A673 (cell line): Measurements from ENCODE around the gene PPP1R16B.

Experiments
- EZH2 ChIP-seq: fragments of 200-600 bp; sonication (generic); IDR thresholded peaks from 2 replicates; pipeline ENCODE4 v1.6.1; 2017; ENCODE audit warnings: borderline replicate concordance, low read depth, mild to moderate bottlenecking, mixed read lengths, antibody characterized with exemption, low read length; ENCODE audit not compliant: poor library complexity, severe bottlenecking
- TF ChIP-seq, protein P1 (sequence below): fragments of 300-800, 200-600 bp; sonication (generic); conservative IDR thresholded peaks from 2 replicates; pipeline ENCODE4 v1.5.1; 2017; ENCODE audit warnings: low read depth, mild to moderate bottlenecking, antibody characterized with exemption, low read length, moderate library complexity, mixed read lengths

GRCh38 chr20:38926142-38926933 is 120.8 kb downstream of the PPP1R16B start, which contains the start of gene FAM83D:
- TF ChIP-seq, protein P1, sequence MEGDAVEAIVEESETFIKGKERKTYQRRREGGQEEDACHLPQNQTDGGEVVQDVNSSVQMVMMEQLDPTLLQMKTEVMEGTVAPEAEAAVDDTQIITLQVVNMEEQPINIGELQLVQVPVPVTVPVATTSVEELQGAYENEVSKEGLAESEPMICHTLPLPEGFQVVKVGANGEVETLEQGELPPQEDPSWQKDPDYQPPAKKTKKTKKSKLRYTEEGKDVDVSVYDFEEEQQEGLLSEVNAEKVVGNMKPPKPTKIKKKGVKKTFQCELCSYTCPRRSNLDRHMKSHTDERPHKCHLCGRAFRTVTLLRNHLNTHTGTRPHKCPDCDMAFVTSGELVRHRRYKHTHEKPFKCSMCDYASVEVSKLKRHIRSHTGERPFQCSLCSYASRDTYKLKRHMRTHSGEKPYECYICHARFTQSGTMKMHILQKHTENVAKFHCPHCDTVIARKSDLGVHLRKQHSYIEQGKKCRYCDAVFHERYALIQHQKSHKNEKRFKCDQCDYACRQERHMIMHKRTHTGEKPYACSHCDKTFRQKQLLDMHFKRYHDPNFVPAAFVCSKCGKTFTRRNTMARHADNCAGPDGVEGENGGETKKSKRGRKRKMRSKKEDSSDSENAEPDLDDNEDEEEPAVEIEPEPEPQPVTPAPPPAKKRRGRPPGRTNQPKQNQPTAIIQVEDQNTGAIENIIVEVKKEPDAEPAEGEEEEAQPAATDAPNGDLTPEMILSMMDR, result no peak; the same call in 1 of the 2 replicates
- TF ChIP-seq EZH2, result no peak
